ENCODE measurements around the gene ZNF385B. TPM values are rescaled to one million over a fixed set of nuclear protein-coding genes. Genes with fewer than 3 reads are reported as not detected.

Gene ZNF385B
- total and polyA plus RNA-seq, 2 donors (not counting 1 experiment from before 2014, with no cell fraction given) = not detected

DNA sequence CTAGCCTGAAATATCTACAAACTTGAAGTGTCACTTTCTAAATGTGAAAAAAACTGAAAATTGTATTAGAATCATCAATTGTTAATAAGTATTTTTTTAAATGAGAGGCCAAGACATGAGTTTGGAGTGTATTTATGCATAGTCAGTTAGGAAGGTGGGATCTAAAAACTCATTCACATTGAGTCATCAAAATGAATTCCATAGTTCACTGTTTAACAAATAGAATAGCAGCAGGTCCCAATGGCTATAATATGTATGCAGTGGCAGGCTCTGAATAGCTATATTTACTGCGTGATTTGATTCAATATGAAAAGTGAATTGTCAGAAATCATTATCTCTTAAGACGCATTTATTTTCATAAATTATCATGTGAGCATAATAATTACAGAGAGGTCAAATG, 256.1 kb downstream of the ZNF385B start:
- Histone ChIP-seq H3K36me3 (replicated peaks in 1 of 2; ENCODE audit: control extremely low read depth in 1 of 2, control insufficient read depth in 1 of 2, extremely low read depth in 1 of 2, insufficient read depth in 2 of 2, low read length in 1 of 2) (no peaks in the 10 kb centered on the region), H2AFZ (ENCODE audit: insufficient read depth, low read depth, low read length, poor library complexity, severe bottlenecking) (no peak overlapping the region), H3K4me2 (replicated peaks; ENCODE audit: low read depth, low read length, poor library complexity, severe bottlenecking) (no peak overlapping the region), H3K27ac (ENCODE audit: low read length in 2 of 2) (no peak overlapping the region), H3K4me3 (ENCODE audit: control extremely low read depth in 1 of 5, extremely low read depth in 1 of 5, insufficient read depth in 1 of 5, low read depth in 2 of 5, low read length in 4 of 5) (no peak overlapping the region), H3K4me1 (ENCODE audit: control insufficient read depth in 2 of 2, insufficient read depth in 2 of 2, low read length in 2 of 2) (no peaks in the 10 kb centered on the region), H3K27me3 (replicated peaks in 1 of 4; ENCODE audit: control extremely low read depth in 1 of 4, control insufficient read depth in 3 of 4, insufficient read depth in 4 of 4, low read length in 3 of 4) (no peaks in the 10 kb centered on the region), H3K9ac (ENCODE audit: low read length) (no peak overlapping the region), H3K79me2 (ENCODE audit: control insufficient read depth, insufficient read depth, low read length) (no peaks in the 10 kb centered on the region), H4K20me1 (ENCODE audit: control insufficient read depth, insufficient read depth, low read length, poor library complexity, severe bottlenecking) (no peaks in the 10 kb centered on the region), H3K9me3 (ENCODE audit: control extremely low read depth in 1 of 3, control insufficient read depth in 2 of 3, insufficient read depth in 1 of 3, low read length in 2 of 3) (no peaks in the 10 kb centered on the region)
- intact Hi-C loops (cut with micrococcal nuclease) = no loop called here
- TF ChIP-seq EZH2 (IDR thresholded peaks at IDR 0.05; ENCODE audit: borderline replicate concordance, insufficient read depth, low read depth, low read length, poor library complexity, severe bottlenecking) = no peak
- TF ChIP-seq, protein P1, sequence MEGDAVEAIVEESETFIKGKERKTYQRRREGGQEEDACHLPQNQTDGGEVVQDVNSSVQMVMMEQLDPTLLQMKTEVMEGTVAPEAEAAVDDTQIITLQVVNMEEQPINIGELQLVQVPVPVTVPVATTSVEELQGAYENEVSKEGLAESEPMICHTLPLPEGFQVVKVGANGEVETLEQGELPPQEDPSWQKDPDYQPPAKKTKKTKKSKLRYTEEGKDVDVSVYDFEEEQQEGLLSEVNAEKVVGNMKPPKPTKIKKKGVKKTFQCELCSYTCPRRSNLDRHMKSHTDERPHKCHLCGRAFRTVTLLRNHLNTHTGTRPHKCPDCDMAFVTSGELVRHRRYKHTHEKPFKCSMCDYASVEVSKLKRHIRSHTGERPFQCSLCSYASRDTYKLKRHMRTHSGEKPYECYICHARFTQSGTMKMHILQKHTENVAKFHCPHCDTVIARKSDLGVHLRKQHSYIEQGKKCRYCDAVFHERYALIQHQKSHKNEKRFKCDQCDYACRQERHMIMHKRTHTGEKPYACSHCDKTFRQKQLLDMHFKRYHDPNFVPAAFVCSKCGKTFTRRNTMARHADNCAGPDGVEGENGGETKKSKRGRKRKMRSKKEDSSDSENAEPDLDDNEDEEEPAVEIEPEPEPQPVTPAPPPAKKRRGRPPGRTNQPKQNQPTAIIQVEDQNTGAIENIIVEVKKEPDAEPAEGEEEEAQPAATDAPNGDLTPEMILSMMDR (IDR thresholded peaks at IDR 0.05) = no peak
- CTCF ChIA-PET = no interaction called here
- Mint-ChIP-seq H3K27me3 (no peaks in the 10 kb centered on the region), H3K4me1 (no peaks in the 10 kb centered on the region), H3K4me3 (no peak overlapping the region), H3K9me3 (ENCODE audit: insufficient read depth) (no peaks in the 10 kb centered on the region), H3K27ac (no peak overlapping the region)
- DNase-seq (no peak), ATAC-seq (ENCODE audit: low read depth) (no peak)
- WGBS (ENCODE audit: insufficient coverage) = no CpG with 5 or more reads among the region's 2 CpGs
- POLR2A ChIA-PET = no interaction called here

DNA sequence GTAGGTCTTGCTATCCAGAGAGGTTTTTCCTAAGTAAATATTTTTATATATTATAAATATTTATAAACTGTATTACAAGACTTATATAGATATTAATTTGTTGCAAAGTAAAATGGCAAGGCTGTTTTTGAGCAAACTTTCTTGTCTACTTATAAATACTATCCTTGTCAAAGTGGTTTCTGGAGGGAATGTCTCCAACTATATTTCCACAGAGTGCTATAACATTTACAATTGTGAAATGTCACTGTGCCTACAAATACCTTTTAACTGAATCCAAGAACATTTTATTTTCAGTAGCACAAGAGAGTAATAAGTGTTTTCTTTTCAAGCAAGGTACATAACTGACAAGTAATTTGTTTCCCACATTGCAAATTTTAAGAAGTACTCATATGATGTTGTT, 256.8 kb downstream of the ZNF385B start:
- no peak for DNase-seq
- no peak for ATAC-seq (ENCODE audit: low read depth)
- Histone ChIP-seq H3K36me3 (replicated peaks in 1 of 2; ENCODE audit: control extremely low read depth in 1 of 2, control insufficient read depth in 1 of 2, extremely low read depth in 1 of 2, insufficient read depth in 2 of 2, low read length in 1 of 2) (no peaks in the 10 kb centered on the region), H3K9ac (ENCODE audit: low read length) (no peak overlapping the region), H3K27ac (ENCODE audit: low read length in 2 of 2) (no peak overlapping the region), H3K4me1 (ENCODE audit: control insufficient read depth in 2 of 2, insufficient read depth in 2 of 2, low read length in 2 of 2) (no peaks in the 10 kb centered on the region), H4K20me1 (ENCODE audit: control insufficient read depth, insufficient read depth, low read length, poor library complexity, severe bottlenecking) (no peaks in the 10 kb centered on the region), H3K9me3 (ENCODE audit: control extremely low read depth in 1 of 3, control insufficient read depth in 2 of 3, insufficient read depth in 1 of 3, low read length in 2 of 3) (no peaks in the 10 kb centered on the region), H3K4me2 (replicated peaks; ENCODE audit: low read depth, low read length, poor library complexity, severe bottlenecking) (no peak overlapping the region), H2AFZ (ENCODE audit: insufficient read depth, low read depth, low read length, poor library complexity, severe bottlenecking) (no peak overlapping the region), H3K27me3 (replicated peaks in 1 of 4; ENCODE audit: control extremely low read depth in 1 of 4, control insufficient read depth in 3 of 4, insufficient read depth in 4 of 4, low read length in 3 of 4) (no peaks in the 10 kb centered on the region), H3K79me2 (ENCODE audit: control insufficient read depth, insufficient read depth, low read length) (no peaks in the 10 kb centered on the region), H3K4me3 (ENCODE audit: control extremely low read depth in 1 of 5, extremely low read depth in 1 of 5, insufficient read depth in 1 of 5, low read depth in 2 of 5, low read length in 4 of 5) (no peak overlapping the region)
- CTCF ChIA-PET = no interaction called here
- no peak overlapping the region for H3K27ac Mint-ChIP-seq
- H3K27me3 Mint-ChIP-seq = peaks cover 3% of the 10 kb centered on the region
- intact Hi-C loops (cut with micrococcal nuclease) = no loop called here
- no peak overlapping the region for H3K4me3 Mint-ChIP-seq
- POLR2A ChIA-PET = no interaction called here
- H3K4me1 Mint-ChIP-seq = no peaks in the 10 kb centered on the region
- H3K9me3 Mint-ChIP-seq (ENCODE audit: insufficient read depth) = no peaks in the 10 kb centered on the region
- TF ChIP-seq, protein P1 (IDR thresholded peaks at IDR 0.05) = no peak
- no peak for TF ChIP-seq EZH2 (IDR thresholded peaks at IDR 0.05; ENCODE audit: borderline replicate concordance, insufficient read depth, low read depth, low read length, poor library complexity, severe bottlenecking)

Data from B cell (primary cell).